Activated naive CD4-positive, alpha-beta T cell treated with anti-CD3 and anti-CD28 coated beads for 36 hours (primary cell): ENCODE measurements around the gene SEC61B. TPM values are rescaled to one million over a fixed set of nuclear protein-coding genes. Genes with fewer than 3 reads are reported as not detected.
A peak's percentile ranks its signal among the peaks of the same experiment; 100 is the strongest.
"Not testable (repeated sequence)": the region's sequence is repeated elsewhere in the genome, so short reads cannot be mapped to it uniquely, and the experiment has no call there.

Experiments
- CTCF ChIA-PET: fragments of 350-600 bp; sonication (Branson Sonifier 250); formaldehyde crosslinking; loops from one replicate; lab custom pipeline; 2021; ENCODE audit warnings: antibody characterized with exemption; lab: Charles Lee
- DNase-seq: peaks from one replicate; pipeline ENCODE4 v3.0.0-alpha.2; 2020
- H3K27ac Mint-ChIP-seq: one replicate; pipeline ENCODE4 v1.8.0; 2021; ENCODE audit warnings: mild to moderate bottlenecking, mixed read lengths
- H3K27me3 Mint-ChIP-seq: one replicate; pipeline ENCODE4 v1.8.0; 2021; ENCODE audit warnings: low read depth, mixed read lengths
- H3K36me3 Mint-ChIP-seq: one replicate; pipeline ENCODE4 v1.8.0; 2021; ENCODE audit warnings: low read depth, mixed read lengths
- H3K4me1 Mint-ChIP-seq: one replicate; pipeline ENCODE4 v1.8.0; 2021; ENCODE audit warnings: low read depth, mixed read lengths
- H3K4me3 Mint-ChIP-seq: one replicate; pipeline ENCODE4 v1.8.0; 2021; ENCODE audit warnings: mild to moderate bottlenecking, moderate library complexity, mixed read lengths
- H3K9me3 Mint-ChIP-seq: one replicate; pipeline ENCODE4 v1.8.0; 2021; ENCODE audit warnings: mixed read lengths
- intact Hi-C: fragments of 100-400 bp; cut with micrococcal nuclease; formaldehyde crosslinking; loops from one replicate; pipeline ENCODE4 v1.15.1; 2023
- total RNA-seq, 2 experiments: library from RNA; stranded (reverse); gene quantifications; one replicate each; pipeline ENCODE4 v1.2.3, GENCODE V29; 2021

Gene SEC61B
- total RNA-seq, 2 experiments from 2014 or later, result 105 TPM

- CTCF ChIA-PET, result interaction anchor here (0.7 to 5.4 kb wide), 4 partner anchors 9 to 1097 kb away, joined by 3 to 44 read pairs (median 8); no protein-coding TSS in a partner anchor
- Mint-ChIP-seq H3K27me3 (no peaks in the 10 kb centered on the region), H3K4me1 (peaks cover 52% of the 10 kb centered on the region), H3K36me3 (peaks cover 22% of the 10 kb centered on the region), H3K27ac (peak overlapping the region; percentile 98), H3K9me3 (no peaks in the 10 kb centered on the region), H3K4me3 (peak overlapping the region; percentile 97)
- intact Hi-C loops, result loop anchor here (1.0 to 5.0 kb wide), 8 partner anchors 31 to 1375 kb away; partner anchors contain the start of genes GALNT12 and INVS
- DNase-seq, result peak; percentile 18
Measured at GRCh38 chr9:99222416-99223270, 561 bp downstream of the SEC61B start.

DNA sequence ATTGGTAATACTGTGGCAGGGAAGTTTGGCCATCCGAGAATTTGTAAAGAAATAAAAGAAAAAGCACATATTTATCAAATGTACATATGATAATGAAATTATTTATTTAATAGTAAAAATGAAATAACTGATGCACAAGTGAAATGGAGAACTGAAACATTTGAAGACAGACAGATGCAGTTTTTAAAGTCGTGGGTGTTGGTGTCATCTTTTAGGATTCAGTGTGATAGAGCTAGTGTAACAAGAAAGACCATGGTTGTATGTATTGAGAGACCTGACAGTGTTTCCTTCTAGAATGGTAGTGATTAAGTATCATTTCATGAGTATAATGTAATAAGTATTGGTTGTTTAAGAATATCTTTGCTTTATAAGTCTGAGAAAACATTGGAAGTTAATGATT lies 2.4 kb downstream of the SEC61B start:
- Mint-ChIP-seq H3K9me3 (no peaks in the 10 kb centered on the region), H3K4me3 (no peak overlapping the region), H3K27ac (no peak overlapping the region), H3K27me3 (no peaks in the 10 kb centered on the region), H3K36me3 (peaks cover 20% of the 10 kb centered on the region), H3K4me1 (peaks cover 40% of the 10 kb centered on the region)
- CTCF ChIA-PET, result no interaction called here
- intact Hi-C loops, result loop anchor here (5.0 kb wide), 2 partner anchors 417 to 1373 kb away; partner anchors contain the start of gene GALNT12
- no peak for DNase-seq

GRCh38 chr9:99226054-99226453 lies 4.0 kb downstream of the SEC61B start:
- H3K27me3 Mint-ChIP-seq, result no peaks in the 10 kb centered on the region
- no peak overlapping the region for H3K27ac Mint-ChIP-seq

DNA sequence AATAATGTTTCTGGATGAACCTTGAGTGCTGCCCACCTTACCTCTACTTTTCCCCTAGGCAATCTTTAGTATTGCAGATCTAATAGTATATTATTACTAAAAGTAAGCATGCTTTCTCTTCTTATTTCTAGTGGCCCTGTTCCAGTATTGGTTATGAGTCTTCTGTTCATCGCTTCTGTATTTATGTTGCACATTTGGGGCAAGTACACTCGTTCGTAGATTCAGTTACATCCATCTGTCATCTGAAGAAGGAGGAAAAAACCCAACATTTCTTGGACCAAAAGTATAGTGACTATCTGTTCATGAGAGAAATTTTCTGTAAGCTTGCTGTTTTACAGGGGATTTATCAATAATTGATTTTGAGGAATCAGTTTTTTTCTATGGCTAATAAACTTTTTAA lies 8.1 kb downstream of the SEC61B start:
- CTCF ChIA-PET, result interaction anchor here (2.5 to 3.4 kb wide), 3 partner anchors 9 to 28 kb away, joined by 9 to 44 read pairs (median 11); partner anchors contain the start of genes ALG2 and SEC61B
- peaks cover 21% of the 10 kb centered on the region for H3K36me3 Mint-ChIP-seq
- no peaks in the 10 kb centered on the region for H3K27me3 Mint-ChIP-seq
- no peak overlapping the region for H3K27ac Mint-ChIP-seq
- H3K9me3 Mint-ChIP-seq, result no peaks in the 10 kb centered on the region
- intact Hi-C loops, result no loop called here
- H3K4me1 Mint-ChIP-seq, result peaks cover 2% of the 10 kb centered on the region
- H3K4me3 Mint-ChIP-seq, result no peak overlapping the region
- DNase-seq, result no peak

More at GRCh38 chr9:99226054-99226453, 4.0 kb downstream of the SEC61B start:
- CTCF ChIA-PET, result interaction anchor here (0.7 kb wide), 1 partner anchor 42 kb away, joined by 3 read pairs; no protein-coding TSS in a partner anchor
- Mint-ChIP-seq H3K4me3 (no peak overlapping the region), H3K4me1 (peaks cover 26% of the 10 kb centered on the region), H3K9me3 (no peaks in the 10 kb centered on the region), H3K36me3 (peaks cover 25% of the 10 kb centered on the region)
- DNase-seq, result no peak
- intact Hi-C loops, result no loop called here

DNA sequence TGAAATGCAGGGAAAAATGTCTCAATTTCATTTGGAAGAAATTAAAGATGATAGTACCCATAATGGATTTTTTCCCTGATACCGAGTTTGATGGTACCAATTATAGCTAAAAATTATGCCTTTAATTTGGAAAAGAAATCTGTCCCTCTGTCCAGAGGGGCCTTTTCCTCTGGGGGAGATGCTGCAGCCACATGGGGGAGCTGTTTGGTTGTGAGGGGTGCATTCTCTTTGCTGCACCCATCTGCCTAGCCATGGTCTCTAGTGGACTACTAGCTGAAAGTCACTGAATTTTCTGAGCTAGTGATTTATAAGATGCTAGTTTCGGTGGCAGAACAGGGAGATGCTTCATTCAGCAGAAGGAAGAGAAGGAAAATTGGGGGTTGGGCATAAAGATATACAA lies 9.6 kb downstream of the SEC61B start:
- H3K27me3 Mint-ChIP-seq, result no peaks in the 10 kb centered on the region
- H3K4me3 Mint-ChIP-seq, result no peak overlapping the region
- H3K4me1 Mint-ChIP-seq, result peaks cover 10% of the 10 kb centered on the region
- no peaks in the 10 kb centered on the region for H3K9me3 Mint-ChIP-seq
- no peak overlapping the region for H3K27ac Mint-ChIP-seq
- CTCF ChIA-PET, result interaction anchor here (0.6 to 3.8 kb wide), 23 partner anchors 9 to 311 kb away, joined by 3 to 44 read pairs (median 4); partner anchors contain the start of genes ALG2 and SEC61B
- intact Hi-C loops, result no loop called here
- DNase-seq, result peak; percentile 69
- peaks cover 21% of the 10 kb centered on the region for H3K36me3 Mint-ChIP-seq

DNA sequence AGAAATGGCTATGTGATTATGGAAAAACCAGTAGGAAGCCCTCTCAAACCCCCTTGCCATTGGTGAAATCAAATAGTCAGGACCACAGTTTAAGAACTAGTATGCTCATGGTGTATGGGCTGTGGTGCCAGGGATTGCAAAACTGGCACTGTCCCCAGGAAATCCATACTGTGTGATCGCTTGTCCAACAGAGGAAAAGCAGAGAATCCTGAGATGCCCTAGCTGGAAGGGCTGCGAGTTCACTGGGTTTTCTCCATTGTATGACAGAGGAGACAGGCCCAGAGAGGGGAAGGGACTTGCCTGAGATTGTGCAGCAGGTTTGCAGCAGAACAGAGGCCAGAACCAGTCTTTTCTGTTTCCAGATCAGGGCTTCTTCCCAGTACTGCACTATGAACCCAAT lies 12.5 kb downstream of the SEC61B start:
- Mint-ChIP-seq H3K27ac (no peak overlapping the region), H3K36me3 (peaks cover 16% of the 10 kb centered on the region), H3K4me1 (peaks cover 15% of the 10 kb centered on the region), H3K27me3 (no peaks in the 10 kb centered on the region), H3K4me3 (no peak overlapping the region), H3K9me3 (no peaks in the 10 kb centered on the region)
- intact Hi-C loops, result no loop called here
- DNase-seq, result no peak
- CTCF ChIA-PET, result interaction anchor here (0.8 to 1.1 kb wide), 2 partner anchors 32 to 39 kb away, joined by 3 to 4 read pairs; no protein-coding TSS in a partner anchor

DNA sequence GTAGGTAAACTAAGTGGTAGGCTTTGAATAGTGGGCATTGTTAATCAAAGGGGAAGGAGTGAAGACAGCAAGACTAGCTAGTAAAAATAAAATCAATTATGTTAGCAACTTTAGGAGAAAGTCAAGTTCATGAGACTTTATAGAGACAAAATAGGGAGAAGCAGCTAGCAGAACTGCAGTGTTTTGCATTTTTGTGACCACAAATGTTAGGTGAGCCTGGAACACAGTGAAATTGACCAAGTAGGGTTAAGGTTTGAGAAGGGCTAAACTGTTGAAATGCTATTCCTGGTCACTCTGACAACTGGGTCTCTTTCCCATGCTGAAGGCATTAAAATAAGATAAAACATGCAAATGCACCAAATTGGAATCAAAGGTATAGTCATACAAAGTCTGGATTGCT lies 13.0 kb downstream of the SEC61B start:
- no peaks in the 10 kb centered on the region for H3K9me3 Mint-ChIP-seq
- no peak for DNase-seq
- H3K27ac Mint-ChIP-seq, result no peak overlapping the region
- no peak overlapping the region for H3K4me3 Mint-ChIP-seq
- CTCF ChIA-PET, result no interaction called here
- peaks cover 15% of the 10 kb centered on the region for H3K4me1 Mint-ChIP-seq
- H3K36me3 Mint-ChIP-seq, result peaks cover 17% of the 10 kb centered on the region
- intact Hi-C loops, result no loop called here
- H3K27me3 Mint-ChIP-seq, result no peaks in the 10 kb centered on the region

DNA sequence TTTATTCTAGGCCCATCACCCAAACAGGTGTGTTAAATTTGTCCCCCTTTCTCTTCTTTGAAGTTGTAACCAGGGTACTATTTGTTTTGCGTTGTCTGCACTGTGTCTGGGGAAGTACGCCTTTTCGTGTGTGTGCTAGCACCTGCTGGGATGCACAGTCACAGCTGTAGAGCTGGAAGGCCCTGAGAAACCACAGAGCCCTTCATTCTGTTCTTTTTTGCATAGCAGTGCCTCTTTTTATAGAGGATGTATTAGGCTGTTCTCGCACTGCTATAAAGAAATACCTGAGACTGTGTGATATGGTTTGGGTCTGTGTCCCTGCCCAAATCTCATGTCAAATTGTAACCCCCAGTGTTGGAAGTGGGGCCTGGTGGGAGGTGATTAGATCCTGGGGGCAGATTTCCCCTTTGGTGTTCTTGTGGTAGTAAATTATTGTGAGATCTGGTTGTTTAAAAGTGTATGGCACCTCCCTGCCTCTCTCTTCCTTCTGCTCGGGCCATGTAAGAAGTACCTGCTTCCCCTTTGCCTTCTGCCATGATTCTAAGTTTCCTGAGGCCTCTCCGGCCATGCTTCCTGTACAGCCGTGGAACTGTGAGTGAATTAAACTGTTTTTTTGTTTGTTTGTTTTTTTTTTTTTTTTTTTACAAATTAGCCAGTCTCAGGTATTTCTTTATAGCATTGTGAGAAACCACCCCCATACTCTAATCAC lies 14.0 kb downstream of the SEC61B start:
- H3K36me3 Mint-ChIP-seq, result peaks cover 15% of the 10 kb centered on the region
- DNase-seq, result peak; percentile 67
- no peak overlapping the region for H3K4me3 Mint-ChIP-seq
- H3K27me3 Mint-ChIP-seq, result no peaks in the 10 kb centered on the region
- intact Hi-C loops, result loop anchor here (1.0 kb wide), 1 partner anchor 17 kb away; no protein-coding TSS in a partner anchor
- peak overlapping the region; percentile 13 for H3K27ac Mint-ChIP-seq
- CTCF ChIA-PET, result interaction anchor here (1.2 kb wide), 1 partner anchor 977 kb away, joined by 3 read pairs; no protein-coding TSS in a partner anchor
- peaks cover 15% of the 10 kb centered on the region for H3K4me1 Mint-ChIP-seq
- no peaks in the 10 kb centered on the region for H3K9me3 Mint-ChIP-seq

DNA sequence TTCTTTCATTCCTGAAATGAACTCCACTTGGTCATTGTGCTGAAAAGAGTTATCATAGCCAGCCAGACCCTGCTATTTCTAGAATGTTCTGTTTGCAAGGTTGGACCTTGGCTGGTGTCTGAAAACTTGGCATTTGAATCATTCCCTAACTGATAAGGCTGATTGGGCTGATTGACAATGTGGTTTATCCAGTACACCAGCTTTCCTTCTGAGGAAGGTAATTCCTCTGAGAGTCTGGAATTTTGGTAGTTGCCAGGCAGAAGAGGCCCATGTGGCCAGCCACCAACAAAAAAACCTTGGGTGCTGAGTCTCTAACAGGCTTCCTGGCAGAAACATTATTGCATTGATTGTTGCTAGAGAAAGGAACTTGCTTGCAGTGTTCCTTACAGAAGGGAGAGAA lies 15.3 kb downstream of the SEC61B start:
- no peaks in the 10 kb centered on the region for H3K27me3 Mint-ChIP-seq
- no peak for DNase-seq
- CTCF ChIA-PET, result no interaction called here
- H3K36me3 Mint-ChIP-seq, result peaks cover 13% of the 10 kb centered on the region
- H3K4me3 Mint-ChIP-seq, result no peak overlapping the region
- intact Hi-C loops, result no loop called here
- no peaks in the 10 kb centered on the region for H3K9me3 Mint-ChIP-seq
- no peak overlapping the region for H3K27ac Mint-ChIP-seq
- peaks cover 15% of the 10 kb centered on the region for H3K4me1 Mint-ChIP-seq

- H3K4me3 Mint-ChIP-seq, H3K9me3 Mint-ChIP-seq, DNase-seq, intact Hi-C loops, H3K27me3 Mint-ChIP-seq, H3K27ac Mint-ChIP-seq, CTCF ChIA-PET: not testable (repeated sequence)
- Mint-ChIP-seq H3K36me3 (peaks cover 15% of the 10 kb centered on the region), H3K4me1 (peaks cover 15% of the 10 kb centered on the region)
Measured at GRCh38 chr9:99237849-99238248, 15.8 kb downstream of the SEC61B start.

DNA sequence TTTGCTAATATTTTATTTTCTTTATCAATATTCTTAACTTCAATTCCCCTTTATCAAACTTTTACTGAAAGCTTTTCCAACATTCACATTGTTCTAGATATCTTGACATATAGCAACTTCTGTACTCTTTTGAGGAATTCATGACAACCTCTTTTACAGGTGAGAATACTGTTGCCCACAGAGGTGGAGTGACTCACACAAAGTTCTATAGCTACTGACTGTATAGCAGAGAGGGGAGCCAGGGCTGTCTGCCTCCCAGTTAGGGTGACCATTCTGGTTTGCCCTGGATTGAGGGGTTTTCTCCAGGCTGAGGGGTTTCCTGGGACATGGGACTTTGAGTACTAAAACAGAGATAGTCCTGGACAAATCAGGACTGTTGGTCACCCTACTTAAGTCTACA lies 16.2 kb downstream of the SEC61B start:
- intact Hi-C loops, result no loop called here
- Mint-ChIP-seq H3K4me3 (no peak overlapping the region), H3K4me1 (peaks cover 15% of the 10 kb centered on the region), H3K27me3 (no peaks in the 10 kb centered on the region), H3K9me3 (no peaks in the 10 kb centered on the region), H3K36me3 (peaks cover 19% of the 10 kb centered on the region), H3K27ac (no peak overlapping the region)
- no peak for DNase-seq
- CTCF ChIA-PET, result no interaction called here
